ENCODE results near the gene NDN.
A peak's percentile ranks its signal among the peaks of the same experiment; 100 is the strongest.

Gene NDN

DNA sequence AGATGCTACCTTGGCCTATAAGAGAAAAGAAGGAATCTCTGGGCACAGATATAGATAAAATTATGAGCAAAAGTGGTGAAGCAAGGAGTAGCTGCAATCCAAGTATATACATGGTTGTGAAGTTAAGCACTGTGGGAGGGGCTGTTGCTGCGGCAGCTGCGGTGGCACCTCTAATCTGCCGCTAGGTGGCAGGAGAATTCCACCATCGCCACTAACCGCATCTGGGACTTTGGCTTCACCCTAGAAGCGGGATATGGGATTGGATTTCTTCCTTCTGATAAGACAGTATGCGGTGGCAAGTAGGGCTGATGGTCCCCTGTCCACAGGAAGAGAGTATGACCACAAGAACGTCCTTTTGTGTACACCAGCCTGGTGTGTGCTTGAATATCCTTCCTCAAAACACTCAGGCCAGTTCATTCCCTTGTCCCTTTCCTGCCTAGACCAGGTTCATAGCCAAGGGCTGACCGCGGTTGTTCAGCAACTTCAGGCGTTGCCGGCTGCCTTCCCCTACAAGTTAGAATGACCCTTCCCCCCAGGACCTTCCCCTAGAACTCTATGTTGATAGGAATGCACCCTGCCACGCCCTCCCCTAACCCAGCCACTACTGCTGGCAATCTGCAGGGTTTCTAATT is 44.6 kb downstream of the NDN start:
- DNase-seq (ENCODE audit: low read depth in 3 of 3): peak in 2 of 3 donors; percentile 17 to 32

All from stimulated activated CD4-positive, alpha-beta T cell treated with anti-CD3 and anti-CD28 coated beads, TNF-alpha, amount 100 ng/mL, for 48 hours (primary cell).